Measurements from ENCODE around the gene PPP1R3D.

The PPP1R3D gene

DNA sequence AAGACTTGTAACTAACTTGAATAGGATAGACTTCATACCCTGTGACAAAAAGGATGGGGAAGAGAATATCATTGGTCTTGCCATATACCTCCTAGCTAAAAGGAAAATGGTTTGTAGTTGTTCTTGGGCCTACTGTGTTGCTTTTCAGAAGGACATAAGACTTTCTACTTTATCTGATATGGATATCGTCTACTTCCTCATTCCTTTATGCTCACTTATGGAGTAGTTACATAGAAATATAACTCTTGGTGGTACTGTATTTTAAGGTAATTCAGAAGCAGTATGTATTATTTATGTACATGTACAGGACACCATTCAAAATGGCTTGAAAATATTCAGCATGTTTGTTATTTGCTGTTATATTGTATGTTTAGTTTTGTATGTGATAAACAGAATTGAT, 8.1 kb upstream of the PPP1R3D start:
- DNase-seq (ENCODE audit: low read depth, low spot score), result no peak

DNA sequence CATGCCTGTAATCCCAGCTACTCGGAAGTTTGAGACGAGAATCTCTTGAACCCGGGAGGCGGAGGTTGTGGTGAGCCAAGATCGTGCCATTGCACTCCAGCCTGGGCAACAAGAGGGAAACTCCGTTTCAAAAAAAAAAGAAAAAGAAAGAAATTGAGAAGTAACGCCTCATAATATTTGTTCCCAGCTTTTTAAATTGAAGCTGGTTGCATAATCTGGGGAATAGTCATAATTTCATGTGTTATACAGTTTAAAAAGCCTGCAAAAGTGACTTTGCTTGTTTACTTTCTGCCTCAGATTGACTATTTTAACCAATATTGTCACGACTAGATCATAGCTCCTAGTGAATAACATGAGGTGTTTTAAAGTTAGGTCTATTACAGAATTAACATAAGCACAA, 7.3 kb upstream of the PPP1R3D start:
- no peak for DNase-seq (ENCODE audit: low read depth, low spot score)

DNA sequence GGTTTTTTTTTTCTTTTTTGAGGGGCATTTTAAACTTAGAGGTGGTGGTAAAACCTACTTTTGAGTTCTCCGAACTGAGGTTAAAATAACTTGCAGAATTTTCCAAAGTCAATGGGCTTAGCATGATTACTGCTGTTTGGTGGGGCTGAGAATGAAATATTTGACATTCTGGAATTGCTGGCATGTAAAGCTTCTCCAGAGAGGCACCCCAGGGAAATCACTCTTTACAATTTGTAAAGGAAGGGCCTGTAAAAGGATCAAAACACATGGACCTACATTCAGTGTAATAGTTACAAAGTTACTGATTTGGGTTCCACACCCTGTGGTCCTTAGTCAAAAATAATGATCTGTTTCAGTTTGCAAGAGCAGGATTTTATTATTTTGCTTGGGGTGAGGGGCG, 5.6 kb upstream of the PPP1R3D start:
- no peak for DNase-seq (ENCODE audit: low read depth, low spot score)

GRCh38 chr20:59945175-59945574, 5.1 kb upstream of the PPP1R3D start:
- no peak for DNase-seq (ENCODE audit: low read depth, low spot score)

GRCh38 chr20:59944726-59945125, 4.6 kb upstream of the PPP1R3D start:
- DNase-seq (ENCODE audit: low read depth, low spot score), result no peak

GRCh38 chr20:59942245-59942644, 2.1 kb upstream of the PPP1R3D start:
- DNase-seq (ENCODE audit: low read depth, low spot score), result no peak

- no peak for DNase-seq (ENCODE audit: low read depth, low spot score)
Observed at GRCh38 chr20:59940956-59941294, 820 bp upstream of the PPP1R3D start.

DNA sequence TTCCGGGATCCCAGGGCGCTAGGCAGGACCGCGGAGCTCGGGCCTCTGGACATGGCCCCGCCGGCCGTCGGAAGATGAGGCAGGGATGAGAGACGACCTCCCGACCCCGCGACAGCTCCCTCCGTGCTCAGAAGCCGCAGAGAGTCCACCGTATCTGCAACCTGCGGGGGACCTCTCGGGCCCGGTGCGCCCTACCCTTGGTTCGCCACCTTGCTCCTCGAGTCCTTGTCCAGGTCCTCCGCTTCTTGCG, 301 bp downstream of the PPP1R3D start:
- no peak for DNase-seq (ENCODE audit: low read depth, low spot score)

GRCh38 chr20:59939052-59939878, 840 bp downstream of the PPP1R3D start:
- no peak for DNase-seq (ENCODE audit: low read depth, low spot score)

GRCh38 chr20:59938696-59939051, 1.4 kb downstream of the PPP1R3D start:
- no peak for DNase-seq (ENCODE audit: low read depth, low spot score)

DNA sequence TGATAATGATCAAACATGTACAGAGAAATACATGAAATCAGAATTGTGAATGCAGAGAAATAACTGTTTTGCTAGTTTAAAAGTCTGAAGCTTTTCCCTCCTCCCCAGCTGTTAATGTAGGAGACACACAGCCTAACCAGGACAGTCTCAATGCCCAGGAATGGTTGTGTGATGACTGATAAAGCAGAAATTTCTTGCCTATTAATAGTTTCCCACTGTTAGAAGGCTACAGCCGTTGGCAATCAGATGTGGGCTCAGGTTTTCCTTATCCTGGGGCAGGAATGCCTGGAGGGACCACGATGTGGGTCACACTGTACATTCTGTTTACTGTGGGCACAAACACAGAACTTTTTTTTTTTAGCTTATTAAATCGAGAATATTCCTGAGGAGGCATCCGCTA, 1.9 kb downstream of the PPP1R3D start:
- DNase-seq (ENCODE audit: low read depth, low spot score), result no peak

DNA sequence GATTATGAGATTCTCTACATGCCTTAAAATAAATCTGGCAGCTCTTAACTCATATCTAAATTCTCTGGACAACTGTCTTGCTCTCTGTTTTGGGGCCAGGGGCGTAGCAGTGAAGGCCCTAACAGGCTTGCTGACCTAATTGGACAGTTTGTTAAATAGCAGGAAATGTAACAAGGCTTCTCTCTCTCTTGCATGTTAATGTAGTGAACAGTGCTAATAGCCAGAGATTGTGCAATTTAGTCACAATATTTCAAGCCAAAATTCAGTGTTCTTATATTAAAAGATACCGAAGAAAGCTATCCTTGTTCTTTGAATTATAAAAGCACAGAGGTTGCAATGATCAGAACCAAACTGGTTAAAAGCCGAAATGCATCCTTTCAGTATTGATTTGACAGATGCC, 3.0 kb downstream of the PPP1R3D start:
- no peak for DNase-seq (ENCODE audit: low read depth, low spot score)

- DNase-seq (ENCODE audit: low read depth, low spot score), result no peak
Observed at GRCh38 chr20:59936409-59936808, 3.7 kb downstream of the PPP1R3D start.

- DNase-seq (ENCODE audit: low read depth, low spot score), result no peak
Observed at GRCh38 chr20:59935457-59936185, 4.5 kb downstream of the PPP1R3D start.

DNA sequence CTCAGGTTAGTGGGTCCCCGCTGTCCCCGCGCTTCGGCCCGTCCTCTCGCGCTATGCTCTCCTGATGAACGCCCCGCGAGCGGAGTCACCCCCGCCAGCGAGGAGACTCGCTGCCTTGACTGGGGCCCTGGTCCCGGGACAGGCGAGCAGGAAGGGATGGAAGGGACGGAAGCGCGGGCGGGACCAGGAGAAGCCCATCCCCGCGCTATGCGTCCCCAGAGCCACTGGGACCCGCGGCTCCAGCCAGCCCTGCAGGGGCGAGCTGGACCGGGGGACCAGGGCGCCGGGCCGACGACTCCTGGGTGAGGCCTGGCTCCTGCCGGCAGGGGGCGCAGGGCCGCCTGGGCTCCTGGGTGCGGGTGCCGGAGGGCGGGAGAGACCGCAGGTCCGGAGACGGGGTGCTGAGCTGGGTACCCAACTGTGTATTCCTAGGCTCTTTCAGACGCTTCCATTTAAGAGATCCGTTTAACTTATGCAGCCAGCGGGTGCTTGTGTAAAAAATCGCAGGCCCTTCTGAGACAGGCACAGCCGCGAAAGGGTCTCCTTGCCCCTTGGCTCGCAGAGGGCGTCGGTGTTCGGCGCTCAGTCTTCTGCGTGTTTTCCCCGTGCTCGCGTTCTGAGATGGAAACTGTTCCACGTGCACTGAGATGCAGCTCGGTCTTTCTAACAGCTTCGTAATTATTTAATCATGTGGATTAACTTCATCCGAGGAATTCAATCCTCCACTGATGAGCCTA, 6.1 kb downstream of the PPP1R3D start:
- peak; percentile 13 for DNase-seq (ENCODE audit: low read depth, low spot score)

- DNase-seq (ENCODE audit: low read depth, low spot score), result no peak
Observed at GRCh38 chr20:59933296-59933848, 6.7 kb downstream of the PPP1R3D start, which contains the start of gene SYCP2. Gene SYCP2, minus strand, starts transcription at chr20:59933637. Its CDS starts 11,224 bp downstream, at chr20:59922413.

GRCh38 chr20:59932616-59933295, 7.3 kb downstream of the PPP1R3D start:
- DNase-seq (ENCODE audit: low read depth, low spot score), result no peak

- no peak for DNase-seq (ENCODE audit: low read depth, low spot score)
Observed at GRCh38 chr20:59931511-59932312, 8.4 kb downstream of the PPP1R3D start.

DNA sequence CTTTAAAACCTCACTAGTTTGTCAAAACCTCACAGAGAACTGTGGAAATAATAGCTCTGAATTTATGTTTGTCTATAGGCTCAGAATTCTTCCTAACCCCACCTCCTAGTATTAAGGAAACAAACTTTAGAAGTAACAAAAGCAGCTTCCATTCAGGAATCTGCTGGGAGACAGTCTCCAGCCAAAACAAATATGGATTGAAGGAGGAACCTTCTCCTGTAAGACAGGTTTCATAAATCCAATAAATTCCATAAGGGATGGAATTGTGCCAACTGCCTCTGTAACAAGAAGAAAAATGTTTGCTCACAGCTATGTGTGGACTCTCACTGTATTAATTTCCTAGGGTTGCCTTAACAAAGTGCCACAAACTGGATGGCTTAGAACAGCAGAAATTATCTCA, 14.2 kb downstream of the PPP1R3D start:
- no peak for DNase-seq (ENCODE audit: low read depth, low spot score)

DNA sequence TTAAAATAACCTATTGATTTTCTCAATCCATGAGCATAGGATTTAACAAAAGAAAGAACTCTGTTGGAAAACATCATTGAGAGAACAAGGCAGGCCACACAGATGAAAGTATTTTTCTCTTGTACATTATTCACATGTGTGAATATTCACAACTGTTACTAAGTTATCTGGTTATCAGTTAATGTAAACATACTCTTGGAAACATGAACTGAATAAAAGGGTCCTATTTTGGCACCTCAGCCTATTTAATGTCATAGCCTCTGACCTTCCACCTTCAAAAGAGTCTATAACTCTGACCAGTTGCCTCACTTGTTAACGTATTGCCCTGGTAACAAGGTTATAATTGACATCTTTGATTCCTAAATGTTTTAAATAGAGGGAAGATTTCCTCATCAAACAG, 14.7 kb downstream of the PPP1R3D start:
- DNase-seq (ENCODE audit: low read depth, low spot score), result no peak

- no peak for DNase-seq (ENCODE audit: low read depth, low spot score)
Observed at GRCh38 chr20:59923514-59923913, 16.6 kb downstream of the PPP1R3D start.
